Osteocyte (in vitro differentiated cells): ENCODE data around the gene DPP6. TPM values are rescaled to one million over a fixed set of nuclear protein-coding genes. Genes with fewer than 3 reads are reported as not detected.

Source experiments
- DNase-seq: peaks from one replicate; pipeline ENCODE4 v3.0.0; 2021; ENCODE audit warnings: mixed read lengths; ENCODE audit not compliant: unreplicated experiment; ENCODE audit errors: extremely low spot score
- H3K27ac Mint-ChIP-seq: one replicate; pipeline ENCODE4 v1.8.0; 2021; ENCODE audit warnings: mild to moderate bottlenecking, mixed read lengths; ENCODE audit not compliant: unreplicated experiment
- H3K27me3 Mint-ChIP-seq: one replicate; pipeline ENCODE4 v1.8.0; 2021; ENCODE audit warnings: mixed read lengths; ENCODE audit not compliant: unreplicated experiment
- H3K36me3 Mint-ChIP-seq: one replicate; pipeline ENCODE4 v1.8.0; 2021; ENCODE audit warnings: mixed read lengths; ENCODE audit not compliant: unreplicated experiment
- H3K4me1 Mint-ChIP-seq: one replicate; pipeline ENCODE4 v1.8.0; 2021; ENCODE audit warnings: mixed read lengths; ENCODE audit not compliant: unreplicated experiment
- H3K4me3 Mint-ChIP-seq: one replicate; pipeline ENCODE4 v1.8.0; 2021; ENCODE audit warnings: mild to moderate bottlenecking, moderate library complexity, mixed read lengths; ENCODE audit not compliant: unreplicated experiment
- H3K9me3 Mint-ChIP-seq: one replicate; pipeline ENCODE4 v1.8.0; 2021; ENCODE audit warnings: mixed read lengths; ENCODE audit not compliant: unreplicated experiment
- CTCF ChIP-seq: fragments of 200-600 bp; sonication (generic); IDR thresholded peaks from 2 replicates; pipeline ENCODE4 v1.5.0; 2021; ENCODE audit warnings: antibody characterized with exemption, mild to moderate bottlenecking, moderate library complexity
- total RNA-seq: library from RNA; stranded (reverse); gene quantifications from 2 replicates; pipeline ENCODE4 v1.2.1, GENCODE V29; 2021

DPP6 gene
- total RNA-seq, 1 donor from 2014 or later: not detected

GRCh38 chr7:154433632-154434598 is 381.7 kb downstream of the DPP6 start:
- H3K4me1 Mint-ChIP-seq: no peaks in the 10 kb centered on the region
- H3K9me3 Mint-ChIP-seq: peaks cover 48% of the 10 kb centered on the region
- H3K27me3 Mint-ChIP-seq: no peaks in the 10 kb centered on the region
- no peak overlapping the region for H3K4me3 Mint-ChIP-seq
- no peak overlapping the region for H3K27ac Mint-ChIP-seq
- no peak for TF ChIP-seq CTCF
- DNase-seq: no peak
- no peaks in the 10 kb centered on the region for H3K36me3 Mint-ChIP-seq

GRCh38 chr7:154436560-154436959 is 384.4 kb downstream of the DPP6 start:
- H3K27me3 Mint-ChIP-seq: no peaks in the 10 kb centered on the region
- H3K27ac Mint-ChIP-seq: no peak overlapping the region
- peaks cover 50% of the 10 kb centered on the region for H3K9me3 Mint-ChIP-seq
- no peak overlapping the region for H3K4me3 Mint-ChIP-seq
- no peak for TF ChIP-seq CTCF
- no peaks in the 10 kb centered on the region for H3K4me1 Mint-ChIP-seq
- no peak for DNase-seq
- H3K36me3 Mint-ChIP-seq: no peaks in the 10 kb centered on the region

- H3K36me3 Mint-ChIP-seq: no peaks in the 10 kb centered on the region
- no peak overlapping the region for H3K4me3 Mint-ChIP-seq
- H3K27ac Mint-ChIP-seq: no peak overlapping the region
- DNase-seq: no peak
- H3K9me3 Mint-ChIP-seq: peaks cover 48% of the 10 kb centered on the region
- H3K27me3 Mint-ChIP-seq: no peaks in the 10 kb centered on the region
- no peak for TF ChIP-seq CTCF
- no peaks in the 10 kb centered on the region for H3K4me1 Mint-ChIP-seq
Measured at GRCh38 chr7:154437234-154437633, 385.0 kb downstream of the DPP6 start.

GRCh38 chr7:154438571-154439367 is 386.6 kb downstream of the DPP6 start:
- Mint-ChIP-seq H3K27me3 (no peaks in the 10 kb centered on the region), H3K4me3 (no peak overlapping the region), H3K4me1 (no peaks in the 10 kb centered on the region), H3K9me3 (peaks cover 55% of the 10 kb centered on the region), H3K27ac (no peak overlapping the region), H3K36me3 (no peaks in the 10 kb centered on the region)
- TF ChIP-seq CTCF: no peak
- no peak for DNase-seq

- no peak for TF ChIP-seq CTCF
- Mint-ChIP-seq H3K4me3 (no peak overlapping the region), H3K27me3 (no peaks in the 10 kb centered on the region), H3K4me1 (no peaks in the 10 kb centered on the region), H3K27ac (no peak overlapping the region), H3K36me3 (no peaks in the 10 kb centered on the region), H3K9me3 (peaks cover 51% of the 10 kb centered on the region)
- DNase-seq: no peak
Measured at GRCh38 chr7:154440058-154440457, 387.9 kb downstream of the DPP6 start.
